Embryonic facial prominence (tissue), 1 donor: Measurements from ENCODE around the gene DHRS7B.
A peak's percentile ranks its signal among the peaks of the same experiment; 100 is the strongest.
"Not testable (repeated sequence)": the region's sequence is repeated elsewhere in the genome, so short reads cannot be mapped to it uniquely, and the experiment has no call there.

Source experiments
- DNase-seq: peaks from one replicate; pipeline ENCODE4 v3.0.0-alpha.2; 2016; ENCODE audit errors: extremely low spot score

DHRS7B gene

GRCh38 chr17:21209511-21210175 is 82.9 kb downstream of the DHRS7B start:
- no peak for DNase-seq

DNA sequence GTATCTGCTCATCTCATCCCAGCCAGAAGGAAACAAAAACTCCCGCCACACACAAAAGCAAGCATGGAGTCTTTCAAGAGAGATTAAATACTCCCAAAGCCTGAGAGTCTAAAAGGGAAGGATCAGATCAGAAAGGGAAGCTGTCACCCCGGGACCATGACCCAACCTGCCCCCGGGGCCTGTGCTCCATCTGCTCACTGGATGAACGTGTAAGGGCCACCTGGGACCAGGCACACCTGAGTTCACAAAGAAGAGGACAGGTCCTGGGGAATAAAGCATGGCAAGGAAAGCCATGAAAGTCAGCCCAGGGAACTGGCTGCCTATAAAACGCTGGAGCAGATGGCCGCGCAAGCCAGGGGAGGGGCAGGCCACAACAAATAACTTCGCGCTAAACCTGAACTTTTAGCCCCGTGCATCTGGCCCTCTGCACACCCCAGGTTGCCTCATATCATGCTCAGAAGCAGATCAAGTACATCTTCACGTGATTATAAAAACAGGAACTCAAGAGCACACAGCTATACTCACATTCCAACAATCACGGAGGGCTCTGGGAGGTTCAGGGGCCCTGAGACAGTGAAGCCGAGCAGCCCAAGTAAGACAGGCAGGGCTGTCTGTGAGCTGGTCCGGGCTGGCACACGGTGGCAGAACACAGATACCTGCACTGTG is 83.8 kb downstream of the DHRS7B start:
- DNase-seq, result no peak

GRCh38 chr17:21211825-21212479 is 85.2 kb downstream of the DHRS7B start:
- no peak for DNase-seq

GRCh38 chr17:21212826-21213637 is 86.3 kb downstream of the DHRS7B start:
- no peak for DNase-seq

GRCh38 chr17:21213638-21214014 is 86.9 kb downstream of the DHRS7B start:
- no peak for DNase-seq

DNA sequence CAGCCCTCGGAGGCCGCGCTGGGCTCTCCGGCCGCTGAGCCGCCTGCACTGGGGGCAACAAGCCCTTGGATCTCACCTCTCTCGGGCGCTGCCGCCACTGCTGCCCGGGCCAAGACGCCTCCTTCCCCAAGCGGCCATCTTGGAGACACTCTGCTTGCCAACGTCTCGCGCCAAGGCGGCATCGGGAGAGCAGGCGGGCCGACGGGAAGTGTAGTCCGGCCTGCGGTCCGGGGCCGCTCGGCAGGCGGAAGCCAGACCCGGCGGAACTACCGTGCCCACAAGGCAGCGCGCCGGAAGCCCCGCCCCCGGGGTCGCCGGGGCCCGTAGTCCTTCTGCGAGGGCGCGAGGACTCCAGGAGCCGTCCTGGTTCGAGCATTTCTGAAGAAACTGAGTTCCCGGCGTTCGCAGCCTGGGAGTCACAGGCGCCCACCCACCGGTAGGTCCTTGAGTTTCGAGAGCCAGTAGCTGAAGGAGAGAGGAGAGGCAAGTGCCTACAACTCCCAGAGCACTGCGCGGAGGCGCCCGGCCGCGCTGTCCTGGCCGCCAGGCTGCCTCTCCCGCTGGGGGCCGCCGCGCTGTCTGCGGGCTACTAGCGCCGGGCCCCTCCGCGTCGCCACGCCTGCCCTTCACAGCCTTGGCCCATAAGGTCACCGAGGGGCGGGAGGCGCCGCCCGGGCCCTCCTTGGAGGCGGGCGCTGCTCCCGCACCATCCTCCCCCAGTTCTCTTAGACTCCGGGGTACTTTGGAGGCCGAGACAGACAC is 87.4 kb downstream of the DHRS7B start, which contains the start of gene TMEM11:
Gene TMEM11 (minus strand): TSS at position 147 of the 762 bp plus-strand sequence. CDS start 9 bp downstream, at position 138.
- peak; percentile 95 for DNase-seq

- DNase-seq, result no peak
These were observed 88.2 kb downstream of the DHRS7B start for GRCh38 chr17:21214777-21215541.

DNA sequence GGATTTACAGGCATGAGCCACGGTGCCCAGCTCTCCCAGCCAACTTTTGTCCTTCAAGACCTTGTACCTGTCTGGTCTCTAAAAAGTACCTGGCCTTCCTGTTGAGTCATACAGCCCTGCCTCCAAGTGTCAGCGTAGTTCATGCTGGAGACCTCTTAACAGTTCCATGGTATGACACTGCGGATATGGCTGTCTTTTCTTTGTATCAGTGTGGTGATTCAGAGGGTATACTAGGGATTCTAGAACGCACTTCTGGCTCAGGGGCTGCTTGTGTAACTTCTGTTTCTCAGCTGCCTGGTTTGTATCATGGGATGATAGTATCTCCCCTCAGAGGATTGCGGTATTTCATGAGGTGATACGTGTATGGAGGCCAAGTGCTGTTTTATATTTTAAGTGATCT is 89.2 kb downstream of the DHRS7B start:
- DNase-seq, result no peak

GRCh38 chr17:21217346-21217745 is 90.6 kb downstream of the DHRS7B start:
- DNase-seq, result no peak

- DNase-seq, result no peak
These were observed 91.3 kb downstream of the DHRS7B start for GRCh38 chr17:21218101-21218500.

DNA sequence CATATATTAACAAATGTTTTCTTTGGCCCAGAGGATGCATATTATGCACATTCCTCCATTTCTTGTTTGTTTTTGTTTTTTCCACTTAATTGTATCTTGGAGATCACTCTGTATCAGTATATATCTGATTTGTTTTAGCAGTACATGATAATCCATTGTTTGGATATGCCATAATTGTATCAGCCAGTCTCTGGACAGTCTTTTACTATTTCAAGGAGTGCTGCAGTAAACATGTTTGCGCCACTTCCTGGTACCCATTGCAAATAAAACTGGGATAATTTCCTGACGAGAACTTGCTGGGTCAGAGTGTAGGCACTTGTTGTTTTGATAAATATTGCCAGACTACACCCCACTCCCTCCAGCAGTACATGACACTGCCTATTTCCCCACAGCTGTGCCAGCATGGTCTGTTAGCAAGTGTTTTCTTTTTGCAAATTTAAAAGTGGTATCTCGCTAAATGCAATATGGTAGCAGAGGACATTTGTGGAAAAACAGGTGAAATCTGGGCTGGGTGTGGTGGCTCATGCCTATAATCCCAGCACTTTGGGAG is 92.1 kb downstream of the DHRS7B start:
- no peak for DNase-seq

GRCh38 chr17:21223086-21223485 is 96.3 kb downstream of the DHRS7B start:
- no peak for DNase-seq

DNA sequence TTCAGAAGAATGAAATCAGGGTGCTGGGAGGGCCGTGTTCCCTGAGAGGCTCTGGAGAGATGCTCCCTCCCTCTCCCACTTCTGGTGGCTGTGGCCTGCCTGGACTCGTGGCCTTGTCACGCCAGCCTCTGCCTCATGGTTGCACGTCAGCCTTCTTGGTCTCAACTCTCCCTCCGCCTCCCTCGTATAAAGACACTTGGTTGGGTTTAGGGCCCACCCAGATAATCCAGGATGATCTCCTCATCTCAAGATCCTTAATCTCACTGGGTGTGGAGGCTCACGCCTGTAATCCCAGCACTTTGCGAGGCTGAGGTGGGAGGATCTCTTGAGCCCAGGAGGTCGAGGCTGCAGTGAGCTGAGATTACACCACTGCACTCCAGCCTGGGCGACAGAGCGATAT is 100.5 kb downstream of the DHRS7B start:
- not testable (repeated sequence) for DNase-seq

- no peak for DNase-seq
These were observed 101.3 kb downstream of the DHRS7B start for GRCh38 chr17:21228111-21228510.

DNA sequence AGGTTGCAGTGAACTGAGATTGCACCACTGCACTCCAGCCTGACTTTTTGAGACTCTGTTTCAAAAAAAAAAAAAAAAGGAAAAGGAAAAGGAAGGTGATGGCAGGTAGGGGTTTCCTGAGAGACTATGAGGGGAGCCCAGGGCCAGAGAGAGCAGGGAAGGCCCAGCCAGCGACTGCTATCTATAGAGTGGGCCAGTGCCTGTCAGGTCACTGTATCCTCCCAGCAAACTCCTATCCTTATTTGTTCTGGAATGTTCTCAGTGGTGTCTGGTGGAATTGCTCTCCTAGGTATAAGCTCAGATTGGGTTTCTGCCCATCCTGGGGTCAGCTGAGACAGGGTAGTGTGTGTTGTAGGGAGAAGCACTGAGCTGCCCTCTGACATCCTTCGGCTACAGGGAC is 102.1 kb downstream of the DHRS7B start:
- no peak for DNase-seq

DNA sequence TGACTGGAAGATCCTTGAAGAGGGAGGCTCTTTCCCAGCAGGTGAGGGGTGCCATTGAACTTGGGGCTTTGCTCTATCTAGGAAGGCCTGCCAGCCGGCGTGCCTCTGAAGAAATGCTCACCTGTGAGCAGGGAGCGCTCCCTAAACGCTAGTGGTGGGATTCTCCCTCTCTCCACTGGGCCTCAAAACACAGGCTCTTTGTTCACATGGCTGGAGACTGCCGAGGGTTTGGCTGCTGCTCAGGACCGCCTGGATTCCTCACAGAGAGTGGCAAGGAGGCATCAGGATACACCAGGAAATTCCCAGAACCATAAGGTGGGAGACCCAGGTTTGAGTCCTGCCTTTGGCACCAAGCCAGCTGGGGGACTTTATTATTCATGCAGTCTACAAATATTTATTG is 104.8 kb downstream of the DHRS7B start:
- DNase-seq, result no peak

- no peak for DNase-seq
These were observed 105.4 kb downstream of the DHRS7B start for GRCh38 chr17:21232033-21232749.

- DNase-seq, result no peak
These were observed 107.0 kb downstream of the DHRS7B start for GRCh38 chr17:21233581-21234347.

GRCh38 chr17:21235921-21236320 is 109.2 kb downstream of the DHRS7B start:
- no peak for DNase-seq
